COR-L47 (cell line): ENCODE results near the gene GLT8D2.

Source experiments
- DNase-seq: peaks from one replicate; lab custom pipeline; 2025; lab: John Stamatoyannopoulos, UW

The GLT8D2 gene

DNA sequence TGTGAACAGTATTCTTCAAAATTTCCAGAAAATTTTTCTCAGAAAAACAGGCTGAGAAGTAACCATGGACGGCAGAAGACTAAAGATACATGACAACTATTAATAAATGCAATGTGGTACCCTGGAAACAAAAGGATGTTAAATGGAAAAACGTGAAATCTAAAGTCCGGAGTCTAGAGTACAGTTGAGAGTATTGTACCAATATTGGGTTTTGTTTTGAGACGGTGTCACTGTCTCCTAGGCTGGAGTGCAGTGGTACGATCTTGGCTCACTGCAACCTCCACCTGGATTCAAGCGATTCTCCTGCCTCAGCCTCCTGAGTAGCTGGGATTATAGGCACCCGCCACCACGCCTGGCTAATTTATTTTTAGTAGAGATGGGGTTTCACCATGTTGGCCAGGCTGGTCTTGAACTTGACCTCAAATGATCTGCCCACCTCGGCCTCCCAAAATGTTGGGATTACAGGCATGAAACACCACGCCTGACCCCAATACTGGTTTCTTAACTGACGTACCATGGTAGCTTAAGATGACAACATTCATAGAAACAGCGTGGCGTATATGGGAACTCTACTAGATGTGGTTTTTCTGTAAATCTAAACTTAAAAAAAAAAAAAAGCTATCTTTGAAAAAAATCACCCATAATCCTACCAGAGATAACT is 101.1 kb downstream of the GLT8D2 start:
- no peak for DNase-seq

GRCh38 chr12:103947871-103948555 is 102.0 kb downstream of the GLT8D2 start:
- DNase-seq = no peak

- DNase-seq = no peak
Observed at GRCh38 chr12:103944964-103945363, 105.0 kb downstream of the GLT8D2 start.
